Measurements from ENCODE around the gene WDR72.

- no peak for TF ChIP-seq CTCF (IDR thresholded peaks at IDR 0.05)
- no peak for TF ChIP-seq POLR2A (IDR thresholded peaks at IDR 0.05)
These were observed 20.3 kb downstream of the WDR72 start for GRCh38 chr15:53739187-53739586.
